Activated CD8-positive, alpha-beta memory T cell treated with anti-CD3 and anti-CD28 coated beads, Interleukin-2, amount 50 U/mL, for 1 hour (primary cell): ENCODE results near the gene RESP18.

Experiments
- DNase-seq: peaks from one replicate; pipeline ENCODE4 v3.0.0-alpha.2; 2020; ENCODE audit errors: extremely low read depth

RESP18 gene

DNA sequence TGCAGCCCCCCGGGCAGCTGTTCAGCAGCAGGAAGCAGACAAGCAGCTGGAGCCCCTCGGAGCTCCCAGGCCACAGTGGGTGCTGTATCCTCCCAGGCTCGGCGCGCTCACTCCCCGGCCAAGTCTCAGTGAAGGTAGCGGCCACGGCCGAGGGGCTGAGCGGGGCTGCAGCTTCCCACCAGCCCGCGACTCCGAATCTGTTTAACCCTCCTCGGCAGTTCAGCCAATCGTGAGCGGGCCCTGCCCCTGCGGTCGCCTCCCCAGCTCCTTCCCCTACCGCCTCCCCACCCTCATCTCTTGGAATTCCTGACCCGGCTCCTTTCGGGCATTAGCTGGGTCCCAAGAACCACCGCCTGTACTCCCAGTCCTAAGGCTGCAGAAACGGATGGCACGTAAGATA lies at the start of gene RESP18:
Gene RESP18, minus strand, starts transcription at position 203 of the 400 bp plus-strand sequence.
- DNase-seq = no peak

DNA sequence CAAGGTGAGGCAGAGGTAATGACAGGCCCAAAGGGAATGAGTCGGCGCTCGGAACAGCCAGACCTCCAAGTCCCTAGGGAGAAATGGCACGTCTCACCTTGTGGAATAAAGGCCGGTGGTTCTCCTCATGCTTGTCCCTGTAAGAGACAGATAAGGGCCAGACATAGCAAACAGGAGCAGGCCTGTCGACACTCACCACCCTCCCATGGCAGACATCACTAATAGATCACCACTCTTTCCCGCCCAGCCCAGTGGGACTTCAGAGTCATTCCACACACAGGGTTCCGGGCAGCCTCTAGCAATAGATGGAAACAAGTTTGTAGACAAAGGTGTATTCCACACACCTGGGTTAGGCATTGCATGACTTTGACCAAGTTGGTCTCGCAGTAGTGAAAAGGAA lies 48.9 kb upstream of the RESP18 start:
- DNase-seq = no peak

DNA sequence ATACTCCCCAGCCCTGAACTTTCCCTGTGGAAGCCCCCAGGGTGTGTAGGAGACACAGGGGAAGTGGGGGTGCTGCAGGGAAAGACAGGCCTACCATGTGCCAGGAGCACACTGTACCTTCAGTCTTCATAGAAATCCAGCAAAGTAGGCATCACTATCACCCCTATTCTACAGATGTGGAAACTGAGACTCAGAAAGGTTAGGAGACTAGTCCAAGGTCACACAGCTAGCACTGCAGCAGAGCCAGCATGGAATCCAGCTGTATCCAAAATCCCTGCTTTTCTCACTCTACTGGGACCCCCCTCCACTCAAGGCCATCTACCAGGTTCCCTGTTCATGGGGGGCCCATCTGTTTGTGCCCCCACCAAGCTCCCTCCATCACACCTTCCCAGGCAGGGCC lies 48.4 kb upstream of the RESP18 start:
- no peak for DNase-seq

DNA sequence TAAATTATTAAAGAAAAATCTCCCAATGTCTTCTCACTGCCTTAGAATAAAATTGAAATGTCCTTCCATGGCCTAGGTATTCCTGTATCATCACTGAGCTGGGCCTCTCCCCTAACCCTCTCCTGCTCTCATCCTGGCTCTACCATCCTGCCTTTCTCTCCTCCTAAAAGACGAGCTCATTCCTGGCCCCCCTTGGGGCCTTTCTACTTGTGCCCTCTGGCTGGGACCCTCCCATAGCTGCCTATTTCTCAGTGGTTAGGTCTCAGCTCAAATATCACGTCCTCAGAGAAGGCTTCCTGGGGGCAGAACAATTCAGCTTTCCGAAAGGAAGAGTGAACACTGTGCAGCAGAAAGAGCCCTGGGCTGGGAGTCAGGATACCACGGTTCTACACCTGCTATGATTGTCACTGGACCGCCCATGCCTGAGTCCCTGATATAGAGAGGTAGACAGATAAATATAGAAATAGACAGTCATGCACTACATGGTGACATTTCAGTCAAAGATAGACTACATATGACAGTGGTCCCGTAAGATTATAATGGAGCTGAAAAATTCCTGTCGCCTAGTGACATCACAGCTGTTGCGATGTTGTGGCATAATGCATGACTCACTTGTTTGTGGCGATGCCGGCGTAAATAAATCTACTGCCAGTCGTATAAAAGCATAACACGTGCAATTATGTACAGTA lies 45.8 kb upstream of the RESP18 start:
- DNase-seq = no peak

DNA sequence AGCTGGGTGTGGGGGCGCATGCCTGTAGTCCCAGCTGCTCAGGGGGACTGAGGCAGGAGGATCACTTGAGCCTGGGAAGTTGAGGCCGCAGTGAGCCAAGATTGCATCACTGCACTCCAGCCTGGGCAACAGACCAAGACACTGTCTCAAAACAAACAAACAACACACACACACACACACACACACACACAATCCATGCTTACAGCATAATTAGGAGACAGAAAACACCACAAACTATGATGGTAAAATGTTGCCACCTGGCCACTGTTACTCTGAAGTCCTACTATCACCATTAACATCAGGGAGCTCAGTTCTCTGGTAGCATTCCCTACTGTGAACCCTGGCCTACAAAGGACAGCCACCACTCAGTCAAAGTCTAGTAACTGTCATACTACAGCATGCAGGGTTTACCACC lies 36.9 kb upstream of the RESP18 start:
- no peak for DNase-seq

DNA sequence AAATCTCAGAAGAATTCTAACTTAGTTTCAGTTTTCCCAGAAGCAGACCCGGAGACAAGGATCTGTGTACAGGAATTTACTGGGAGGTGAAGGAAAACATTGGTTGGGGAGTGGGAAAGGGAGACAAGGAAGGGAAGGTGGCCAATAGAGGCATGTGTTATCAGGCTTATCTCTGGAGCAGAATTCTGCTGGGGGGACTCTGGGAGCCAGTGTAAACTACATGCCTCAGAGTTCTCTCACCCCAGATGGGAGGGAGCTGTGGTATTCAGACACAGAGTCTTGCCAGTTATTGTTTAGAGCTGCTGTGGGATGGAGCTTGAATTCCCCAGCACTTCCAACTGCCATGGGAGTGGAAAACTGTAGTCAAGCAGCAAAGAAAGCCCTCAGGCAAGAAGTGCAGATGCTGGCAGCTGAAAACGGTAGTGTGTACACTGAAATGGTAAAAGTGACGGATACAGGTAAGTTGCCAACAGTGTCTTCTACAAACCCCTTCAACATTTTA lies 36.2 kb upstream of the RESP18 start:
- DNase-seq = no peak

DNA sequence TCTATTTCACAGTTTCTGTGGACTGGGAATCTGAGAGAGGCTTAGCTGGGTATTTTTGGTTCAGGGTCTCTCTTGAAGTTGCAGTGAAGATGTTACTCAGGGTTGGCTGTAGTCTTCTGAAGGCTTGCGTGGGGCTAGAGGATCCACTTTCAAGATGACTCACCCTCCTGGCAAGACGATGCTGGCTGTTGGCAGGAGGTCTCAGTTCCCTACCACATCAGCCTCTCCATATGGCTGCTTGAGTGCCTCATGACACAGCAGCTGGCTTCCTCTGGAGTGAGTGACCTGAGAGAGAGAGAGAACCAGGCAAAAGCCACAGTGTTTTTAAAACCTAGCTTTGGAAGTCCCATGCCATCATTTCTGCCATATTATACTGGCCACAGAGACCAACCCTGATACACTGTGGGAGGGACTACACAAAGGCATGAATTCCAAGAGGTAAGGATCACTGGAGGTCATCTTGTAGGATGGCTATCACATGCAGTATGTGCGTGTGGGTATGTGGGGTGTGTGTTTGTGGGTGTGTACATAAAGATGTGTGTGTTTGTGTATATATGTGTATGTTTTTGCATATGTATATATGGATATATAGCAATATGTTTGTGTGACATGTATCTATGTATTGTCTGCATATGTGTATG lies 30.1 kb upstream of the RESP18 start:
- DNase-seq = no peak

DNA sequence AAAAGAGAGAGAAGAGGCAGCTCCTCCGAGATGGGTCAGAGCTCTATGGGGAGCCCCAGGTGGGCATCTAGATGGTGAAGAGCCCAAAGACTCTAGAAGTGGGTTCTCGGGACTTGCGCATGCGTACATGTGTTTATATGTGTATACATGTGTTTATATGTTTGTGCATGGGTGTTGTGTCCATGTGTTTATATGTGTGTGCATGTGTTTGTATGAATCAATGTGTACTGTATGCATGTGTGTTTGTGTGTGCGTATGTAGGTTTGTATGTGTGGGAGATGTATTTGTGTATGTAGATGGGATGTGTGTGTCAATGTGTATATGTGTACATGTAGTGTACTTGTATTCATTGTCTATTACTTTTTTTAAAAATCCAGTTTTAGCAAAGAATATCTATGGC lies 29.5 kb upstream of the RESP18 start:
- no peak for DNase-seq

DNA sequence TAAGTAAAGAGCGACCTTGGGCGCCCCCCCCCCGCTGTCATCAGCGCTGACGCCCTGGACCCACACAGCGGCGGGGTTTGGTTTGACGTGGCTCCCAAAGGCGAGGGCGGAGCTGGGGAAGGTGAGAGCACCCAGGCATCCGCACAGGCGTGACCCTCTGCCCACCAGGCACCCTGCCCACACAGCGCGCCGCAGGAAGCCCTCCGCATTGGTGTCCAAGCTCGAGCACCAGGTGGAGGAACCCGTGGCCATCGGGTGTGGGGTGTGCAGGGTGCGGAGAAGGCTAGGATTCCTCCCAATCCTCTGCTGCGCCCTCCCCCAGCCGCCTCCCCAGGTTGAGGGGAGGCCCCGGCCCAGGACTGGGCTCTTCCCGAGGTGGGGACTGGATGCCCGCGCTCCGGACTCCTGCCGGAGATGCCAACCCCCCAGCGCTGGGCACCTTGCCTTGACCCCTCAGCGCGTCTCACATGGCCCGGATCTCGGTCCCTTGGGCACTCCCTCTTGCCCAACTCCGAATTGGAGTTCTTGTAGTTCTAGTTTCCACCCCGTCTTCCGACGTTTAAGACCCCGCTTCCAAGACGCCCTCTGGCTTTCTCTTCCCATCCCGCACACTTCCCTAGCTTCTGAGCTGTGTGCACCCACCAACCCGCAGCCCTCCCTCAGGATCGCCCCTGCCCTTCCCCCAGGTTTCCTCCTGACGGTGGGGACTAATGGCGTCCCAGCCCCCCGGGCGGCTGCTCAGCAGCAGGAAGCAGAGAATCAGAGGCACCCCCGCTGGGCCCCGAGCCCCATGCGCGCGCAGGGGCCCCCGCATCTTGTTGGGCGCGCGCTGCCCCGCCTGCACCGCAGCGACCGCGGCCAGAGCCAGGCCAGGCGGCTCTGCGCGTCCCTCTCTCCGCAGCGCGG lies 25.9 kb upstream of the RESP18 start:
- no peak for DNase-seq

DNA sequence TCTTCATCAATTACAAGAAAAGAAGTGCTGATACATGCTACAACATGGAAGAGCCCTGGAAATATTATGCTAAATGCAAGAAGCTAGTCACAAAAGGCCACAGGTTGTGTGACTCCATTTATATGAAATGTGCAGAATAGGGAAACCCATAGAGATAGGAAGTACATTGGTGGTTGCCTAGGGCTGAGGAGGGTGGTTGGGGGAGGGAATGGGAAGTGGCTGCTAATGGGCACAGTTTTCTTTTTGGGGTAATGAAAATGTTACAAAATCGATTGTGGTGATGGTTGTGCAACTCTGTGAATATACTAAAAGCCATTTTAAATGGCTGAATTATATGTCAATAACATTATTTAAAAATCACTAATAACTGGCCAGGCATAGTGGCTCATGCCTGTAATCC lies 24.3 kb upstream of the RESP18 start:
- DNase-seq = no peak

DNA sequence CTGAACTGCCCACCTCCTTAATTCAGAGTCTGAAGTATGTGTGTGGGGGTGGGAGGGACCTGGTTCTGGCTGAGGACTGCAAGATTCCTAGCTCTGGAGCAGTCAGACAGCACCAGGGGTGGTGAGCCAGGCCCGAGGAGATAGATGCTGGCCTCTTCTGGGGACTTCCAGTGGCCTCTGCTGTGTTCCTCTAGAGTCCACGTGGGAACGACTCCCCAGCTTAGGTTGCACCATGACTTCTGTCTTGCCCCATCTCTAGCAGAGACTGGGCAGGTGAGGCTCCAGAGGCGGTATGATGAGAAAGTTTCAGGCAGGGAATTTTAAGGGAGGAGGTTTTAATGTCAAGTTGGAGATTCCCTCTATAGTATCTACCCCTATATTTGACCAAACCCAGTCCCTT lies 22.0 kb upstream of the RESP18 start:
- no peak for DNase-seq

DNA sequence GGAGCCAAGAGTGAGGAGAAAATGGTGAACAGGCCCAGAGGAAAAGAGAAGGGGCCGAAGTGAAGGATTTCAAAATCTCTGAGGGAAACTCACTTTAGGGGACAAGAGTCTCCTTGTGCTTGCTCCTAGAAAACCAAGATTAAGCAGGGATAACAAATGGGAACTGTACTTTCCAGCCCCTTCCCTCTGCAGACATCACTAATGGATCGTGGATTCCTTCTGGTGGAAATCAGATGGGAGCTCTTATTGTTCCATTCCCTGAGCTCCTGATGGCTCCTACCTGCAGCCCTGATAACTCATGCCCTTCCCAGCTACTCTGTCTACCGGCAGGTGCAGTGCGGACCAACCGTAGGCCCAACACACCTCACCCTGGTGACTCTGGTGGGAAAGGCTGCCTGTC lies 20.6 kb upstream of the RESP18 start:
- no peak for DNase-seq

DNA sequence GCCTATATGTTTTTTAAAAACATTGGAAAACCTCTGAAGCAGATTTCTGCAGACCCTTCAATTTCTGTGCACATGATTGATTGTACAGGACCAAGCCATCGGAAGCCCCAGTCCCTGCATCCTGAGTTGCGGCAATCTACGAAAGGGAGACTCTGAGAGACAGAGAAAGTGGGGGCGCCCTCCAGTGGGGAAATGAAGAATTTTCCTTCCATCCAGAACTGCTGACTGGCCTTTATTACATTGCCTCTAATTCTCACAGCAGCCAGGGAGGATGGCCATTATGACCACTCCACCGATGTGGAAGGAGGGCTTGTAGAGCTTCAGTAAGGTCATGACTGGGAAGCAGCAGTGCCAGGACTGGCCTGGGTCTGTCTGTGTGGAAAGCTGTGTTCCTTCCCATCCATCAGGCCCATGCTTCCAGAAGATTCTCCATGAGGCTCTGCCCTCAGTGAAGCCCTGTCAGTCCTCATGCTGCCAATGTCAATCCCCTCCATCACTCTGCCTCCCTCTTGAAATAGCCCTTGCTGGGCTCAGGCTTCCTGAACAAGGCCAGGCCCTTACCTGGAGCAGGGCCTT lies 20.0 kb upstream of the RESP18 start:
- peak; percentile 3 for DNase-seq

DNA sequence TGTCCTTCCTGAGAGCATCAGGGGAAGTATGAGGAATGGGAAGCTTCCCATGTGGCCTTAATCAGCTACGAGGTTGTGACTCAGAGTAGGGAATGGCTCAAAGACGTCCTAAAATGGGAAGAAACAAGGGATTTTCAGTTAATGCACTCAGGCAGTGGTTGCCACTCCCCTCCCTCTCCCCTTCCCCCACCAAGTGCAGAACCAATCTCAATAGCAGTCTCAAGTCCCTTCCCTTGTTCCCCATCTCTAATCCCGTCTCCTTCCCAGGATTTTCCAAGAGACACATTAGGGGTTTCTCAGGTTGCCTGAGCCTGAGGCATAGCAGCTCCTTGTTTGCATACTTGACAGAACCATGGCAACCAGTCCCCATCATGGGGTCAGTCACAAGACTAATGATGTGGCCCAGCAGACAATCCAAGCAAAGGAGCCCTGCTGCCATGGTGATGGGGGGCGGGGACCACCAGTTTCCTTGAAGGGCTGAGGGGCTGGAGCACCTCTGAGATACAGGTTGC lies 18.2 kb upstream of the RESP18 start:
- no peak for DNase-seq

DNA sequence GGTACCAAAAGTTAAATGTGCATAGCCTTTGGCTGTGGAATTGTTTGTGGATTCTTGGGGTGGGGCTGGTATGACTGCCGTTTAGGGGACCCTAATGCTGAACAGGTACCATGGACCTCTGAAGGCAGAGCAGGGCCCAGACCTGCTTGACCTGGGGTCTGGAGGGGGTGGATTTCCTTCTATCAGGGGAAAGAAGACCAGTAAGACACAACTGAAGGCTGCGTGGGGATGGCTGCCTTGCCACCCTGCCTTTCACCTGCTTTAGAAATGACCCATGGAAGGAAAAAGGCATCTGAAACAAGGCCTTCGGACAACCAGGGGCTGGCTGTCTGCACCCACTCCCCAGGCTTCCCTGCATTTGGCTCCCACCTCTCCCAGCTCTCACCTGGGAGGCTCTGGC lies 17.7 kb upstream of the RESP18 start:
- no peak for DNase-seq

DNA sequence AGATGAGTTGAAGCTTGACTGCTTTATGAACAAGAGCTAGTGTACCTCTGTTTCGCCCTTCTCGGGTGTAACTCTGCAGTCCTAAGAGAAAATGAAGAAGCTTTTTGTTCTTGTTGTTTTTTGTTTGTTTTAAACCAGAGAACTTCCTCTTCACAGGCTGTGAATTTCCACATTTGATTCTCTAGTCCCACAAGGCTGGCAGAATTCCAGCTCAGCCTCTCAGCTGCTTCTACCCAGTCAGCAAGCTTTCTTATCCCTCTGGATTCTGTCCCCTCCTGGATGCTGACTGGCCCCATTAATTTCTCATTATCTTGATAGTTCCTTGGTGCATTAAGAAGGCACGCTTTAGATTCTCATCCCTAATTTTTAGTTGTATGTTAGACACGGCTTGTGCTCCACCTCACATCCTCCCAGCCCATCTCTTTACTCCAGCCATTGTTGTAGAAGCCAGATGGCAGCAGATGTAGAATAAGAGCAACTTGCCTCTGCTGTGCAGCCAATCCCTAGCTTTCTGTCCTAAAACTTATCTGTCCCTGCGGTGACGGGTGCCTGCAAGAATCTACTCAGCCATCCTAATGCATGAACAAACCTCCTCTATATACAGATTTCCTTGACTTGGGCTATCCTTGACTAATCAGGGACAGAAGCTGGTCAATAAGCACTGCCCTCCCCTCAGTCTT lies 12.3 kb upstream of the RESP18 start:
- DNase-seq = no peak

DNA sequence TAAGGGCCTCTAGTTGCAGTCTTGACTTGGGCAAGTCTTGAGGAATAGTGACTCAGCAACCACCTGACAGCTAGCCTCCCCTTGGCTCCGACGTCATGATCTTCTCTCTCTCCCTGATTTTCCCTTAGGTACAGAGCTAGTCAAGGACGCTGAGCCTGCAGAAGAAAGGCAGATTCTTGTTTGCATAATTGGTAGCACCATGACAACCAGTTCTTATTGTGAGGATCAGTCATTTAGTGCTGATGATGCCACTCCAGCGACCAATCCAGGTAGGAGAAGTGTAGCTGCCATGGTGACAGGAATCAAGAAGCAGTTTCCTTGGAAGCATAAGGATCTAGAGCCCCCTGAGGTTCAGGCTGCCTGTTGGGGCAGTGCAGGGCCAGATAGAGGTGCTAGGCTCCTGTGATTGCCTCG lies 2.8 kb upstream of the RESP18 start:
- no peak for DNase-seq

DNA sequence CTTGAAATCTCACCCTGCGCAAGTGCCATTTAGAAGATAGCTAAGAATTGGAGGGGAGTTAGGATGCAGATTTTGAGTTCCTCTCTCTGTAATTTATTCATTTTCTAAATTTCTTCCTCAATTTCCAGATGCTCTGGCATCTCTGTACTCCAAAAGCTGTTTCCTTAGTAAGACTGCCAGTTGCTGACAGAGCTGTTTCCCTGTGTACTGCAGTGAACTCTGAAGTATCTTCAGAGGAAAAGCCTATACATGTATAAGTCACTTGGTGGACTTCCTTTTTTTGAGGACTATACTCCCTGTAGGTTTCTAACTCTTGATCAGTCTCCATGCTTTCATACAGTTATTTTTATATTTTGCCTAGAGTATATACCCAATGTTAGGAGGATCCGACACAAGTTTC lies 1.5 kb upstream of the RESP18 start:
- DNase-seq = no peak

DNA sequence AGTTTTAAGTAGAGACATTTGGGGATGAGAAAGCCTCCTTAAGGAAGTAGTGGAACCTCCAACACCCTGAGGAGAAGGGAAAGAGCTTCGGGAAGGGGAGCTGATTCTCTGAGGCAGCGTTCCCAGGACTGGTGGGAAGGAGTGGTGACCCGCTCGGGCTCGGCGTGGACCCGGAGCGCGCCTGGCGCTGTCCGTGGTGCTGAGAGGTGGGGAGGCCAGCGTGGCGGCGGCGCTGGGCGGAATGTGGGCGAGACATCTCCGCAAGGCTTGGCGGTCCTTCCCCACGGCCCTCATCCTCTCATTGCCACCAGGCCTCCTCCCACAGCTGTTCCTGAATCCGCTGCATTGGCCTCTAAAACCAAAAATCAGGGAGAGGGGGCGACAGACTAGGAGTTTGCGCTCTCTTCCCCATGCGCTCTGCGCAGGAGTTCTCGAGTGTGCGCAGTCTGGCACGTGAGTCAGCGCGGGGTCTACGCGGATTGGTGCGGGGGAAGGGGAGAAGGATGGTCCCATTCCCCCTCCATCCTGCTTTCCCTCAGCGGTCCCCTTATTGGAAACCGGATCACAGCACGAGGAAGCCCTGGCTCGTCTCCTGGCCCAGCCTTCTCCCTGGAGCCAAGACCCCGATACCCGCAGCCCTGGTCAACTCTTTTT lies 857 bp downstream of the RESP18 start:
- no peak for DNase-seq

DNA sequence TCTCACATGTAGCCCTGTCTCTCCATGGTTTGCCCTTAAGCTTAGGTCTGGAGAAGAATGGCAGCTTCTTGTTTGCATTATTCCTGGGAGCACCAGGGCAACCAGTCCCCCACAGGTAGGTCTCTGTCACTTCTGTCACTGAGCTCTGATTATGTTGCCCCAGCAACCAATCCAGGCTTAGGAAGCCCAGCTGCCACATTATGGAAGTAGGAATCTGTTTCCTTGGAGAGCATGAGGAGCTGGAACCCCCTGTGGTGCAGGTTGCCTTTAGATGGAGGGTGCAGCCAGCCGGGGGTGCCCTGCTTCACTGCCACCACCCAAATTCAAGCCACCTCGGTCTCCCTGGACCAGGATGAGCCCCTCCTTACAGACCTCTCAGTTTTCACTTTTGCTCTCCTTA lies 4.8 kb downstream of the RESP18 start:
- no peak for DNase-seq
